PC-3 (cell line): ENCODE measurements around the gene SMYD1.

Experiments used
- CTCF ChIP-seq: fragments of 300-600 bp; sonication (generic); conservative IDR thresholded peaks from 2 replicates; pipeline ENCODE4 v1.5.1; 2017; ENCODE audit warnings: antibody characterized with exemption, low read depth, mild to moderate bottlenecking, low read length
- EZH2 ChIP-seq: fragments of 300-600 bp; sonication (generic); IDR thresholded peaks from one replicate; pipeline ENCODE4 v1.6.1; 2017; ENCODE audit warnings: antibody characterized with exemption, mild to moderate bottlenecking, low read length; ENCODE audit not compliant: unreplicated experiment
- EZH2phosphoT487 ChIP-seq: fragments of 300-600 bp; sonication (generic); IDR thresholded peaks from 2 replicates; pipeline ENCODE4 v1.6.1; 2018; ENCODE audit warnings: mild to moderate bottlenecking, antibody characterized with exemption, low read length, borderline replicate concordance

- TF ChIP-seq CTCF (no peak), EZH2 (no peak), EZH2phosphoT487 (no peak)
Measured at GRCh38 chr2:88071365-88071764, 3.7 kb downstream of the SMYD1 start.
